ENCODE data around the gene SPSB4. TPM values are rescaled to one million over a fixed set of nuclear protein-coding genes. Genes with fewer than 3 reads are reported as not detected.

SPSB4 gene
- total RNA-seq, 6 experiments from 2014 or later = 0.62 to 1.0 (median 0.98) TPM; not detected in 3

GRCh38 chr3:141170678-141171295, 119.6 kb downstream of the SPSB4 start:
- Histone ChIP-seq H3K4me1 (no peaks in the 10 kb centered on the region), H3K36me3 (no peaks in the 10 kb centered on the region), H3K9me3 (no peaks in the 10 kb centered on the region), H3K27me3 (peaks cover 0 to 5% of the 10 kb centered on the region in 2 donors), H3K27ac (no peak overlapping the region), H3K4me3 (no peak overlapping the region)
- TF ChIP-seq POLR2A (IDR thresholded peaks at IDR 0.05) (no peak), CTCF (IDR thresholded peaks at IDR 0.05) (no peak)
- ATAC-seq = no peak
- 76% methylated on average over 4 of the region's 4 CpGs for WGBS (ENCODE audit: insufficient coverage, low coverage, low lambda C conversion rate, missing lambda C conversion rate)
- DNase-seq = no peak
- intact Hi-C loops (cut with DNase I) = no loop called here

- ATAC-seq = no peak
- no peaks in the 10 kb centered on the region for H3K36me3 ChIP-seq
- DNase-seq = no peak
- intact Hi-C loops (cut with DNase I) = no loop called here
- WGBS (ENCODE audit: insufficient coverage, low coverage, low lambda C conversion rate, missing lambda C conversion rate) = 38% methylated on average over 2 of the region's 2 CpGs
- no peak overlapping the region for H3K4me3 ChIP-seq
- no peaks in the 10 kb centered on the region for H3K4me1 ChIP-seq
- peaks cover 0 to 5% of the 10 kb centered on the region in 2 donors for H3K27me3 ChIP-seq
- TF ChIP-seq POLR2A (IDR thresholded peaks at IDR 0.05) (no peak), CTCF (IDR thresholded peaks at IDR 0.05) (no peak)
- H3K9me3 ChIP-seq = no peaks in the 10 kb centered on the region
- no peak overlapping the region for H3K27ac ChIP-seq
These were observed 123.5 kb downstream of the SPSB4 start for GRCh38 chr3:141174674-141175073.

GRCh38 chr3:141176775-141177174, 125.6 kb downstream of the SPSB4 start:
- TF ChIP-seq POLR2A (IDR thresholded peaks at IDR 0.05) = no peak
- no peak for TF ChIP-seq CTCF (IDR thresholded peaks at IDR 0.05)
- intact Hi-C loops (cut with DNase I) = no loop called here
- no peak for ATAC-seq
- H3K4me1 ChIP-seq = no peaks in the 10 kb centered on the region
- H3K36me3 ChIP-seq = no peaks in the 10 kb centered on the region
- no peak overlapping the region for H3K27ac ChIP-seq
- H3K27me3 ChIP-seq = peaks cover 0 to 5% of the 10 kb centered on the region in 2 donors
- no peaks in the 10 kb centered on the region for H3K9me3 ChIP-seq
- no peak for DNase-seq
- no peak overlapping the region for H3K4me3 ChIP-seq

- Histone ChIP-seq H3K9me3 (no peaks in the 10 kb centered on the region), H3K27me3 (peaks cover 0 to 5% of the 10 kb centered on the region in 2 donors), H3K36me3 (no peaks in the 10 kb centered on the region), H3K27ac (no peak overlapping the region), H3K4me3 (no peak overlapping the region), H3K4me1 (no peaks in the 10 kb centered on the region)
- intact Hi-C loops (cut with DNase I) = no loop called here
- ATAC-seq (no peak), DNase-seq (no peak)
- TF ChIP-seq POLR2A (IDR thresholded peaks at IDR 0.05) (no peak), CTCF (IDR thresholded peaks at IDR 0.05) (no peak)
- WGBS (ENCODE audit: insufficient coverage, low coverage, low lambda C conversion rate, missing lambda C conversion rate) = 81% methylated on average over 1 of the region's 3 CpGs
These were observed 126.9 kb downstream of the SPSB4 start for GRCh38 chr3:141178026-141178425.

GRCh38 chr3:141178551-141178950, 127.4 kb downstream of the SPSB4 start:
- no peaks in the 10 kb centered on the region for H3K9me3 ChIP-seq
- 51% methylated on average over 4 of the region's 4 CpGs for WGBS (ENCODE audit: insufficient coverage, low coverage, low lambda C conversion rate, missing lambda C conversion rate)
- H3K36me3 ChIP-seq = no peaks in the 10 kb centered on the region
- H3K27ac ChIP-seq = no peak overlapping the region
- no peak for ATAC-seq
- DNase-seq = no peak
- intact Hi-C loops (cut with DNase I) = no loop called here
- H3K4me3 ChIP-seq = no peak overlapping the region
- no peaks in the 10 kb centered on the region for H3K4me1 ChIP-seq
- H3K27me3 ChIP-seq = peaks cover 0 to 3% of the 10 kb centered on the region in 2 donors
- TF ChIP-seq CTCF (IDR thresholded peaks at IDR 0.05) (no peak), POLR2A (IDR thresholded peaks at IDR 0.05) (no peak)
